PC-9 (cell line): ENCODE measurements around the gene CDRT15. TPM values are rescaled to one million over a fixed set of nuclear protein-coding genes. Genes with fewer than 3 reads are reported as not detected.
A peak's percentile ranks its signal among the peaks of the same experiment; 100 is the strongest.
"Not testable (repeated sequence)": the region's sequence is repeated elsewhere in the genome, so short reads cannot be mapped to it uniquely, and the experiment has no call there.

Experiments
- BruUV-seq: library from RNA; stranded (reverse); fragments of 400-500 nt; replicated peaks from 2 replicates; lab custom pipeline; 2021; lab: Mats Ljungman, UMichigan
- CTCF ChIA-PET: fragments of 300-600 bp; sonication (Branson Sonifier 250); formaldehyde crosslinking; loops from one replicate; lab custom pipeline; 2022; ENCODE audit warnings: antibody characterized with exemption; lab: Charles Lee
- POLR2A ChIA-PET: fragments of 300-600 bp; sonication (Branson Sonifier 250); formaldehyde crosslinking; loops from one replicate; lab custom pipeline; 2022; ENCODE audit warnings: antibody characterized with exemption; ENCODE audit not compliant: unreplicated experiment; lab: Charles Lee
- DNase-seq, 2 experiments: peaks; one replicate each; pipeline versions ENCODE4 v3.0.0 to v3.0.0-alpha.2; 2015 to 2022; ENCODE audit warnings: mixed read lengths in 1 of 2
- H2AFZ ChIP-seq: fragments of 200-600 bp; sonication (generic); 2 replicates; pipeline ENCODE4 v1.8.1; 2017; ENCODE audit warnings: antibody characterized with exemption
- H3F3A ChIP-seq: fragments of 200-600 bp; sonication (generic); 2 replicates; pipeline ENCODE4 v1.8.1; 2017; ENCODE audit warnings: antibody characterized with exemption, mild to moderate bottlenecking, low read depth; ENCODE audit not compliant: insufficient read depth
- H3K27ac ChIP-seq: fragments of 200-600 bp; sonication (generic); 2 replicates; pipeline ENCODE4 v1.6.1; 2016; ENCODE audit warnings: mixed run types
- H3K27me3 ChIP-seq: fragments of 200-600 bp; sonication (generic); 2 replicates; pipeline ENCODE4 v1.6.1; 2016; ENCODE audit warnings: low read depth, mixed run types; ENCODE audit not compliant: insufficient read depth
- H3K36me3 ChIP-seq: fragments of 200-600 bp; sonication (generic); 2 replicates; pipeline ENCODE4 v1.6.1; 2016; ENCODE audit warnings: low read depth, mixed run types
- H3K4me1 ChIP-seq: fragments of 200-600 bp; sonication (generic); replicated peaks from 2 replicates; pipeline ENCODE4 v1.6.1; 2016; ENCODE audit warnings: mixed run types; ENCODE audit not compliant: insufficient read depth
- H3K4me2 ChIP-seq: fragments of 200-600 bp; sonication (generic); 2 replicates; pipeline ENCODE4 v1.6.1; 2017; ENCODE audit warnings: mixed run types
- H3K4me3 ChIP-seq: fragments of 200-600 bp; sonication (generic); 2 replicates; pipeline ENCODE4 v1.6.1; 2016; ENCODE audit warnings: mixed run types
- H3K79me2 ChIP-seq: fragments of 200-600 bp; sonication (generic); 2 replicates; pipeline ENCODE4 v1.6.1; 2017; ENCODE audit warnings: low read depth, mixed run types
- H3K9me2 ChIP-seq: fragments of 200-600 bp; sonication (generic); 2 replicates; pipeline ENCODE4 v1.8.1; 2017; ENCODE audit warnings: mild to moderate bottlenecking; ENCODE audit not compliant: insufficient read depth
- H3K9me3 ChIP-seq: fragments of 200-600 bp; sonication (generic); 2 replicates; pipeline ENCODE4 v1.8.1; 2016; ENCODE audit warnings: low read depth; ENCODE audit not compliant: insufficient read depth
- H4K20me1 ChIP-seq: fragments of 200-600 bp; sonication (generic); 2 replicates; pipeline ENCODE4 v1.8.1; 2017; ENCODE audit not compliant: insufficient read depth
- CTCF ChIP-seq: fragments of 200-600 bp; sonication (generic); conservative IDR thresholded peaks from 2 replicates; pipeline ENCODE4 v1.6.1; 2017; ENCODE audit warnings: mixed run types, antibody characterized with exemption, mild to moderate bottlenecking, moderate library complexity
- EZH2 ChIP-seq: fragments of 200-600 bp; sonication (generic); IDR thresholded peaks from 2 replicates; pipeline ENCODE4 v1.8.0; 2017; ENCODE audit warnings: antibody characterized with exemption, low read depth
- intact Hi-C: fragments of 100-400 bp; cut with micrococcal nuclease; formaldehyde crosslinking; loops from one replicate; pipeline ENCODE4 v1.10.0; 2022; ENCODE audit not compliant: unreplicated experiment
- total RNA-seq: library from RNA; stranded (reverse); gene quantifications from 2 replicates; pipeline ENCODE4 v1.2.3, GENCODE V29; 2021

The CDRT15 gene
- total RNA-seq, 1 experiment from 2014 or later = not detected

GRCh38 chr17:14196377-14196997 is 40.2 kb downstream of the CDRT15 start:
- no peaks in the 10 kb centered on the region for H3K9me3 ChIP-seq
- no peak overlapping the region for H2AFZ ChIP-seq
- no peak overlapping the region for H3K4me2 ChIP-seq
- intact Hi-C loops = no loop called here
- no peak overlapping the region for H3K27ac ChIP-seq
- CTCF ChIA-PET = no interaction called here
- H3K36me3 ChIP-seq = no peaks in the 10 kb centered on the region
- no peaks in the 10 kb centered on the region for H3K9me2 ChIP-seq
- no peaks in the 10 kb centered on the region for H3K79me2 ChIP-seq
- no peaks in the 10 kb centered on the region for H3K4me1 ChIP-seq
- POLR2A ChIA-PET = no interaction called here
- TF ChIP-seq CTCF = peak; percentile 40; the same call in 1 of the 2 replicates
- TF ChIP-seq EZH2 = no peak
- BruUV-seq = no TSS peak
- H4K20me1 ChIP-seq = no peaks in the 10 kb centered on the region
- no peaks in the 10 kb centered on the region for H3K27me3 ChIP-seq
- DNase-seq = no peak
- H3F3A ChIP-seq = no peaks in the 10 kb centered on the region
- H3K4me3 ChIP-seq = no peak overlapping the region

DNA sequence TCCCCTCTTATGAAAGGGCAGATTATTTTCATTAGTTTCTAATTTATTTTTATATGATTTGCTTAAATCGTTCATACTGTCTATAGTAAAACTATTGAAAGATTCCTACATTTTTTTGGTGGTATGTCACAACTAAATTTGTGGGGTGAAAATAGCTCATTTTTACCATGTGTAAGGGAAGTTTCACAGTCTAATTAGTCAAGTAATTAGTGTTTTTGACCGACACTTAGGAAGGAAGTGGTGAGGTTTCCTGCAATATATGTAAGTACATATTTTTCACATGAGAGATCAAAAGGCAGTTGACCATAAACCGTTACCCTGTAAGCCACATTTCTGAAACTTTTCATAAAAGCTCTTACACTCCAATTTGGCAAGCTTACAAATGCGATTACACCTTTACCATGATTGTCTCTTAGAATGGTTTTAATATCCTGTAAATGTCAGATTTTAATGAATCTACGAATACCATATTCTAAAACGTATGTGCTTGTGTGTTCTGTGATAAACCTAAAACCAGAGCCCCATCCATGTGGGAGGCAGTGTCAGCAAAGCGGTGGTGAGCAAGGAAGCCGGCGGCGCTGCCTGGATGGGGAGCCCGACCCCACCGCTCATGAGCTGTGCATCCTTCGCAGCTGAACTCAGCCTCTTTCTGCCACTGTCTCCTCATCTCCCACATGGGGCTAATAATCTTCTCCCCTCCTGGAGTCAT is 43.9 kb downstream of the CDRT15 start:
- POLR2A ChIA-PET, H3K27me3 ChIP-seq, H3K4me2 ChIP-seq, H2AFZ ChIP-seq, H3F3A ChIP-seq, H3K36me3 ChIP-seq, DNase-seq, H3K79me2 ChIP-seq, H3K27ac ChIP-seq, H3K4me3 ChIP-seq, H4K20me1 ChIP-seq, CTCF ChIA-PET, H3K4me1 ChIP-seq, H3K9me2 ChIP-seq, intact Hi-C loops, H3K9me3 ChIP-seq, BruUV-seq: not testable (repeated sequence)

DNA sequence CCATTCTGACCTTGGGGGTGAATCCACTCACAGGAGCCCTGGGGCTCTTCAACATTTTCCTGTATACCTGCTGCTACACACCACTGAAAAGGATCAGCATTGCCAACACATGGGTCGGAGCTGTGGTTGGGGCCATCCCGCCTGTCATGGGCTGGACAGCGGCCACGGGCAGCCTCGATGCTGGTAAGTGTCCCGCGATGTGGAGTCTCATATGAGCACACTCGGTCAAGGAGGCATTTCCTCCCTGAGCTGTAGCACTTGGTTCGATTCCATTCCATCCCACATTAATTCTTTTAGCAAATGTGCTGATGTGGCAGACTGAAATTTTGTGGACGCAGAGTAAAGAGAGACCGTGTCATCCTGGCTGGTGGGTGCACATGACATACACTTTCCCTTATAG is 44.6 kb downstream of the CDRT15 start:
- CTCF ChIA-PET, H3K79me2 ChIP-seq, intact Hi-C loops: not testable (repeated sequence)

DNA sequence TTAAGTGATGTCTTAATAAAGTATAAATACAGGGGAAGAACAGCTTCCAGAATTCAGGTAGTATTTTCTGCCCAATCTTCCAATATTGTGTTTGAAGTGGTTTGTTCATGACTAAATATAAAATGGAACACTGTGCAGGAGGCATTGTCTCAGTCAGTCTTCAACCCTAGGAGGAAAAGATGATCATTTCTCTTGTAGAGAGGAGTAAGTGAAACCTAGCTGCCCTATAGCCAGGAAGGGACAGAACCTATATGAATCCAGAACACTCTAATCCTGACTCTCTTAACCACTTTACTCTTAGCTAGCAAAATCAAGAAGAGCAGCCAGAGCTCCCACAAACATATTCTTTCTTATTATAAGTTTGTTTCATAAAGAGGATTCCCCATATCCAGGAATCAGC is 45.2 kb downstream of the CDRT15 start:
- H3K9me2 ChIP-seq, intact Hi-C loops, BruUV-seq, H3K4me3 ChIP-seq, CTCF ChIA-PET, H3K4me2 ChIP-seq, H3K36me3 ChIP-seq, H3K27ac ChIP-seq, H3F3A ChIP-seq, DNase-seq, H3K79me2 ChIP-seq, H3K27me3 ChIP-seq, H4K20me1 ChIP-seq, H3K4me1 ChIP-seq, H3K9me3 ChIP-seq, POLR2A ChIA-PET, H2AFZ ChIP-seq: not testable (repeated sequence)

More for the DNA sequence above, 44.6 kb downstream of the CDRT15 start:
- H3K36me3 ChIP-seq, H2AFZ ChIP-seq, H3F3A ChIP-seq, H3K4me1 ChIP-seq, POLR2A ChIA-PET, DNase-seq, H3K9me2 ChIP-seq, H4K20me1 ChIP-seq, H3K4me3 ChIP-seq, H3K27ac ChIP-seq, H3K27me3 ChIP-seq, H3K9me3 ChIP-seq, BruUV-seq, H3K4me2 ChIP-seq: not testable (repeated sequence)

GRCh38 chr17:14190774-14191173 is 45.9 kb downstream of the CDRT15 start:
- DNase-seq = not testable (repeated sequence)

GRCh38 chr17:14186443-14186842 is 50.2 kb downstream of the CDRT15 start:
- H2AFZ ChIP-seq, POLR2A ChIA-PET, intact Hi-C loops, H3K9me2 ChIP-seq, H4K20me1 ChIP-seq, H3K27ac ChIP-seq, BruUV-seq, CTCF ChIA-PET, H3K27me3 ChIP-seq, H3K4me3 ChIP-seq, H3K9me3 ChIP-seq, H3K36me3 ChIP-seq, H3K4me1 ChIP-seq, DNase-seq, H3K4me2 ChIP-seq, H3K79me2 ChIP-seq, H3F3A ChIP-seq: not testable (repeated sequence)

More at GRCh38 chr17:14190774-14191173, 45.9 kb downstream of the CDRT15 start:
- H3K27ac ChIP-seq, H3F3A ChIP-seq, intact Hi-C loops, H3K79me2 ChIP-seq, CTCF ChIA-PET, H3K27me3 ChIP-seq, H3K9me3 ChIP-seq, H3K4me2 ChIP-seq, H4K20me1 ChIP-seq, BruUV-seq, POLR2A ChIA-PET, H3K4me3 ChIP-seq, H3K36me3 ChIP-seq, H3K9me2 ChIP-seq, H2AFZ ChIP-seq, H3K4me1 ChIP-seq: not testable (repeated sequence)
